Prostate gland (tissue), 2 donors: ENCODE data around the gene PECR.

Experiments
- CTCF ChIP-seq, 4 experiments: fragments of 200-600 bp in 2 of 4; fragments of 450-650 bp in 2 of 4; sonication (generic) in 2 of 4; IDR thresholded peaks; 1 replicate in 3 of 4; 2 replicates in 1 of 4; pipeline ENCODE4 v1.5.1; 2016 to 2019; ENCODE audit warnings: antibody characterized with exemption in 4 of 4, mild to moderate bottlenecking in 2 of 4, moderate library complexity in 2 of 4
- POLR2A ChIP-seq: fragments of 450-650 bp; IDR thresholded peaks from one replicate; pipeline ENCODE4 v1.6.1; 2016; ENCODE audit warnings: antibody characterized with exemption, mild to moderate bottlenecking
- POLR2AphosphoS5 ChIP-seq: sonication (generic); formaldehyde crosslinking; IDR thresholded peaks from one replicate; pipeline ENCODE4 v1.6.1; 2017; ENCODE audit warnings: antibody characterized with exemption

GRCh38 chr2:216071111-216071851 lies 10.3 kb downstream of the PECR start:
- TF ChIP-seq CTCF (IDR thresholded peaks at IDR 0.05), result no peak
- TF ChIP-seq POLR2AphosphoS5, result no peak
- TF ChIP-seq POLR2A, result no peak
